K562 treated with DMSO at 1 percent for 12 hours (cell line): ENCODE data around the gene EDIL3. TPM values are rescaled to one million over a fixed set of nuclear protein-coding genes. Genes with fewer than 3 reads are reported as not detected.

Experiments
- total RNA-seq: library from RNA; unstranded; fragments of 300-600 nt; gene quantifications from 2 replicates; pipeline ENCODE4 v1.2.3, GENCODE V29; 2022; ENCODE audit not compliant: insufficient read depth

Gene EDIL3
- not detected in 2 replicates for total RNA-seq

GRCh38 chr5:84384604-84385575, at the start of gene EDIL3:
Gene EDIL3 (minus strand): TSS chr5:84384880. CDS start chr5:84384374, 506 bp downstream.

